GM18868 (cell line): ENCODE measurements around the gene TTC28.

ENCODE experiments used
- ATAC-seq: cut with Tn5 transposase; IDR thresholded peaks from one replicate; pipeline ENCODE4 v1.9.1; 2021; ENCODE audit warnings: mild to moderate bottlenecking, moderate library complexity; ENCODE audit not compliant: unreplicated experiment

Gene TTC28

GRCh38 chr22:28123989-28124766 is 555.5 kb downstream of the TTC28 start:
- ATAC-seq: no peak

DNA sequence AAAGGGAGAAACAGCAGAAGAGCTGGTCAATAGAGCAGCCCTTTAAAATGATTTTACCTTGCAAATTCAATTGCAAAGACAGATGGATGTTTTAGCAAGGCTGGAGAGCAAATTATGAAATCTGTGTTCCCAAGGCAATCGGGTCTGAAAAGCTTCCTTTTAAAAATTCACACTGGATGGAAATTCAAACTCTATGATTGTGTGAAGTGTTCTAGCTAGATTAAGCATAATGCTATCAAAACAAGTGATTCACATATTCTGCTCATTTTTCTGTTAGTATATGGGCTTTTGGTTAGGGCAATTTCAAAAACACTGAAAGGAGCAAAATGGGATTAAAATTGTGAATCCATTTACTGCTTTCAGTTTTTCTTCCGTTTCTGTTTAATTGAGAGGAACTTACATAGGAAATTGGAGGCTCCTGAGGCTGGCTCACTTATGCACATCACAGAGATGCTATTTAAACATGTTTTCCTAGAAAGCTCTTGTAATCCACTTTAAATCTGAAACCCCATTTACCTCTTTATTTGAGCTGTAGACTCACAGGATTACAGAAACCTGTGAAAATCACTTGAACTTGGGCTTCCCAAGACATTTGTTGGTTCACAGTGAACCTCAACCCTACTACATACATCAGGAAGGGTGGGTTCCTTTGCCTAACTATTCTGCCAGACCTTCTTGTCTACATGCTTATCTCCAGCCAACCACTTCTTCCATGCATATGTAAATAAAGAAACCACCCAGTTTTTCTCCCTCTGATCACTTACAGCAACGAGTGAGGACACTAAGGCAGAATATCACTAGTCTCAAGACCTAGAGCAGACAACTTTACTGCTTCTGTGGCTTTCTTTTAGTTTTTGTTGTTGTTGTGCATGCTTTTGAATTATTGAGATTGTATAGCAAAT is 558.7 kb downstream of the TTC28 start:
- no peak for ATAC-seq

- ATAC-seq: no peak
Observed at GRCh38 chr22:28118957-28119631, 560.5 kb downstream of the TTC28 start.

DNA sequence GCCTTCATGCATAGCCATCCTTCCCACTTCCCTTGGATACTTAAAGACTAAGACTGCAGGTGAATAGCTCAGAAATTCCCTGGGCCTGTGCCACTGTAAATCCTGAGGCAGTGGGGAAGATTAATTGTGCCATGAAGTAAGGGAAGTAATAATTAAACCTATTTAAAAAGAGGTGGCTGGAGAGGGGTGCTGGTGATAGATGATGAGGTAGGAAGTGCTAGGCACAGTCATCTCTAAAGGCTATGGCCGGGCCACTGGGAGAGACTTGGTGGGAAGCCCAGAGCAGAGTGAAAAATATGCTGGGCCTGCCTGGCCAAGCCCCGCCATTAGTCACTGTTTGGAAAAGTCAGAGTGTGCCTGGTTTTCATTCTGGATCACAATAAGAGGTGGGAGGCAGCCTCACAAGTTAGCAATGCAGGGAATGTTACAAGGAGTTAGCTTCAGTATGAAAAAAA is 563.4 kb downstream of the TTC28 start:
- no peak for ATAC-seq

- ATAC-seq: no peak
Observed at GRCh38 chr22:28115426-28115825, 564.2 kb downstream of the TTC28 start.

DNA sequence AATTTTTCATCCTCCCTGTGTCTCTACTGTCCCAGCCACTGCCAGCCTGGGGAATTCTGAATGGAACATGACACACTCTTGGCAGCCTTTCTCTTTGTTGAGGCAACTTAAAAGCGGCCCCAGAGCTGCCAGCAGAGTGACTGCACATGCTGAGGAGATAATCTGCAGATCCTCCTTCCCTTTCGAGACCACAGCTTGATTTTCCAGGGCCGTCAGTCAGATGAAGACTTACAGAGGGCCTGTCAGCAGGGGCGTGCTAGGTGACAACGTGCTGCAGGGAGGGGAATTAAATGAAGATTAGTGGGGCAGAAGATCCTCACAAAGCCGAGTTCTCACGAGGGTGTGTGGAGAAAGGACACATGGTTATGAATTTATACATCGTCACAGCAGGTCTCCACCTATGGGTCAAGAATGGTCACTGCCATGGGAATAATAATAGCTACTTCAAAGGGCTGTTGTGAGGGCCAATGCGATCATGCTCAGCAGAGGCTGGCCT is 567.0 kb downstream of the TTC28 start:
- ATAC-seq: no peak

DNA sequence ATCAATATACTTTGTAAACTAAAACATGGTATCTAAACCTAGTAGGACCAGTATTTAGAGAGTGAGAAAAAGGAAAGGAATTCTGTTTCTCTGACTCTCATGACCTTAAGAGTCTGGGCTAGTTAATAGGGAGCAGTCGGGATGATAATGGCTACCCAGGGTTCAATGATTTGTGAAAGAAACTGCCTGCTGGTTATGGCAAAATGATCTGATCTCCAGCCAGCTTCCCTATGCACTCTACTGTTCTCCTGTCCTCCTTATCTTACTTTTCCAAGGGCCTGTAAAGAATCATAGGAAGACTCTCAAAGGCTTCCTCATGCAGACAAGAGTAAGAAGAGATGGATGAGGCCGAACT is 567.5 kb downstream of the TTC28 start:
- no peak for ATAC-seq

GRCh38 chr22:28111501-28112189 is 568.0 kb downstream of the TTC28 start:
- ATAC-seq: no peak

DNA sequence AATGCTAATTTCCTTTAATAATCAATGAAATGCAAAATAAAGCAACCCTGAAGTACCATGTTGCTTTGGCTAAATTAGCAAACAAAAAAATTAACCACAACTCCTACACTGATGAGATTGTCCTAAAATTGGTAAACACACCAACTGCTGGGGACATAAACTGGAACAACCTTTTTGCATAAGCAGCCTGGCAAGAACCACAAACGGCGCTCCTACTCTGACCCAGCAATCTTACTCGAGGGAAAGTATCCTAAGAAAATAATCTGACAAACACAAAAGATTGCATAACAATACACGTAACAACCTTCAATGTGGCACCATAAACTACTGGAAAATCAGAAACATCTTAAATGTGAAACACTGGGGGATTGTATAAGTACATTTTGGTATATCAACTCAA is 570.8 kb downstream of the TTC28 start:
- no peak for ATAC-seq

DNA sequence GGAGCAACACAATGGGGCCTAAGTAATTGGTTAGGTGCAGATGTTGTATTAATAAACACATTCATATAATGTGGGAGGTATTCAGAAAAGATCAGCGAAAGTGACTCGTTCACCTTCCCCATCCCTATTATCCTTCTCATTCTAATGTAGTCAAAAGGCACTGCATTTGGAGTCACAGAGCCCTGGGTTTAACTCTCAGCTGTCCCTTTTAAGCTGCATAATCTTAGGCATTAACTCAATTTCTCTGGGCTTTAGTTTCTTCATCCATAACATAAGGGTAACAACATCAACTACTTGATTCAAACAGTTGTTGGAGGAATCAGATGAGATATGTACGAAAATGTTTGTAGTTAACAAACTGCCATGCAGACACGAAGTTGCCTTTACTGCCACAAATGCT is 573.0 kb downstream of the TTC28 start:
- no peak for ATAC-seq

- ATAC-seq: no peak
Observed at GRCh38 chr22:28105988-28106387, 573.7 kb downstream of the TTC28 start.

GRCh38 chr22:28105413-28105812 is 574.2 kb downstream of the TTC28 start:
- no peak for ATAC-seq

DNA sequence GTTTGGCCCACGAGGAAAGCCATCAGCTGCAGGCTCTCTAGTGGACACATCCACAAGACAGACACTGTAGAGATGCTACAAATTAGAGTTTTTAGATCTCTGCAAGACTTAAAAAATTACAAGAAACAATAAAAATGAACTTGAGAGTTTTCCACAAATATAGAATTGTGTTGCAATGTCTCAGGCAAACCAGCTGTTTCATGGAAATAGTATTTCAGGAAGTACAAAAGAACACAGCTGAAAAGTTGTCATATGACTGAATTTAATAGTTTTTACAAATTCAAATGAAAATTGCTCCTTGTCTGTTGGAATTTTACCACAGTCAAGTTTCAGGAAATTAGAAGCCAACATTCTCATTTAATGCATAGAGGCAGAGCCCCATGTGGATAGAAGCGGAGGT is 576.0 kb downstream of the TTC28 start:
- ATAC-seq: no peak

DNA sequence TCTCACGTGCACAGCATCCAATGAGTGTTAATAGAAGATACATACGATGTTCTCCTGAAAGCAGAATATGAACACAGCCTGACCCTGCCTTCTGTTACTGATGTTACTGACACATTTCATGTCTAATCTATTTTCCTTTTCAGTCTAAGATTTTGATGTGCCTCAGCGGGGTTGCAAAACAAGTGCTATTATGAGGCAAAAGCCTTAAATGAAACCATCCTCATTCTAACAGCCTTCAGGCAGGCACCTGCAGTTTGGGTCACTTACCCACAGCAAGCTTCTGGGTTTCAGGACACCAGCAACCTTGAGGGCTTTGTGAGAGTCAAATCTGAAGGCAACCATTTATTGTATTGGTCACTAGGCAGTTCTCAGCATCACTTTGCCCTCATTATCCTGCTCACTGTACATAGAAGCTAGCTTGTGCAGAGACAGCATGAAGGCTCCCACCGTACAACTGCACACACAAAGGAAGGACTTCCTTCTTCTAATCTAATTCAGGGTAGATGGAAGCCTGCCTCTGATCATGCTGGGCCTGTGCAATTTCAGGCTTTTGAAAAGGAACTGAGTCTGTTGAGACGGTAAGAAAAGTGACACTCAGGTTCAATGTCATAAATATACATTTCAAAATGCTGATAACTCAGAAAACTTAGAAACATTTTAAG is 577.4 kb downstream of the TTC28 start:
- ATAC-seq: no peak

DNA sequence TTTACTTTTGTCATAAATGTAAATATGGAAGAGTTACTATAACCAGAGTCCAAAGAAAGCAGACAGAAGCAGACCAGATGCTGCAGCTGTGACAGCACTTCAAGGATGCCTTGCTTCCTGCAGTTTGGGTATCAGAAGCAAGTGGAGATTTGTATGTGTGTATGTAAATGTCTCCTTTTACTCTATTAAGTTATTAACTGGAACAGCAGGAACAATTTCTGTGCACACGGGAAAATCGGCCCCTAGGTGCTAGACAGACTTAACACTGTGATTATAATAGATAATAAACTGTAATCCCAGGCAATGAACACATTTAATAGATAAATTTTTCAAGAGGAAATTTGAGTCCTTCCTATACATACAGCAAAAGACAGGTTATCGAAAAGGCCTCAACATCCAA is 582.0 kb downstream of the TTC28 start:
- no peak for ATAC-seq

DNA sequence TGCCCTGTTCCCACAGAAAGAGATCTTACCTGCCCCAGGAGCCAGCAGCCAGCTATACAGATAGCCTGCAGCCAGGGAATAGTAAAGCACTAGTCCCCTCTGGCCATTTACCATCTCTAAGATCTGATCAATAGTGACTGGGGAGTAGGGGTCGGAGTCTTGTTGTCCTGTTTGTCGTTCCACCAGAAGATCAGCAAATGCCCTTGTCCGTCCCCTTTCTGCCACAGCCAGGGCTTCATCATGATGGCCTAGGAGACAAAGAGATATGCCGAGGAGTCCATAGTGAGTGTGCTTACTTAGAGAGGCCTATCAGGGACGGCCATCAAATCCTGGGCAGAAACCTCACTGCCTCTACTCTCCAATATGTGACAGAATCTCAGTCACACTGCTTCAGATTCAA is 583.5 kb downstream of the TTC28 start:
- ATAC-seq: no peak

DNA sequence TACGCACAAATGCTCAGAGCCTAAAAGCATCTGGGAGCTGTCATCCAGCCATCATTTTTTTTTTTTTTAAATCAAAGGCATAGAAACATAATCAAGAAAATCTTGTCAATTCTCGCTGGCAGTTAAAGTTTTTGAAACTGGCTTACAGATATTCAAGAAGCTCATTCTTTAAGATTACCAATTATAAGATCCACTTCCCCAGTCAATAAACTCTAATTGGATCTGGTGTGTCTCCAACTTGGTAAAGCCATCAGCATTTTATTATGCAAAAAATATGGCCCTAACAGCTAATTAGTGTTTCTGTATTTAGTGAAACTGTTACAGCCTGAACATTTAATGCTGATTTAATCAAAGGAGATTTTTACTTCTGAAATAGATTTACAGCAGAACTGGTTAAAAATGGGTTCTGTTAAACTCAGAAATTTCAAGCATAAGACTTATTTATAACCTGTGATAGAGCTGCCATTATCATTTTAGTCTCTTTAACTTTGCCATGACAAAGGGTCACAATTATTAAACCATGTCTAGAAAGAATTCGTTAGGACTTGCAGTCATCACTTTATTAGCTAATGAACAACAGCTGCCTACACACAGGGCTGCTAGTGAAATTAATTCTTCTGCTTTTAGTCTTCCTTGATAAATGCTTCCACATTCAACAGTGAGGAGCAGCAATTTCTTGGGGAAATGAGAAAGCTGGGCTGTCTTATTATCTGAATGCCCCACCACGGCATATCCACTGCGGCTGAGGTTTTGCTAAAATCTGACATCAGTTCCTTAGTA is 584.1 kb downstream of the TTC28 start:
- no peak for ATAC-seq

DNA sequence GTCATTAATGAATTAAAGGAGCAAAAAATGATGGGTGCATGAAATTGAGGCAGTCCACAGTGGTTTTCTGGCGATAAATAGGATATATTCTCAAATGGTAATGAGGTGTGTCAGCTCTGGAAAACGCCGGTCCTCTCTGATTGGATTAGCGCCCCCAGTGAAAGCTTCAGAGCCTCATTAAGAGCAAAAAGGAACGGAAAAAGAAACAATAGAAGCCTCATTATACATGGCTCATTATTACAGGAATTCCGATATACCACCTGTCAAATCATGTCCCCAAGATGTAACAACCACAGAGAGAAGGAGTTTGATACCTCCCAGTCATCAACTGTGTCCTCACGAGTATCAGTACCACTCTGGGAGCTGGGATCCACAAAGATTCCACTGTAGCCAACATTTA is 584.9 kb downstream of the TTC28 start:
- ATAC-seq: no peak

- no peak for ATAC-seq
Observed at GRCh38 chr22:28093711-28094110, 585.9 kb downstream of the TTC28 start.

- ATAC-seq: no peak
Observed at GRCh38 chr22:28091486-28091885, 588.2 kb downstream of the TTC28 start.
